Measurements from ENCODE around the gene FBXW4. TPM values are rescaled to one million over a fixed set of nuclear protein-coding genes. Genes with fewer than 3 reads are reported as not detected.
A peak's percentile ranks its signal among the peaks of the same experiment; 100 is the strongest.

The FBXW4 gene
- total and polyA plus RNA-seq, 9 of the 15 experiments (the other 6 are each of a cell fraction or from before 2014, with no cell fraction given) = 1.0 to 10.6 (median 5.4) TPM

GRCh38 chr10:101569622-101570427 is 125.1 kb downstream of the FBXW4 start:
- WGBS (ENCODE audit: insufficient coverage, low coverage, missing lambda C conversion rate) = 10% methylated on average over 19 of the region's 56 CpGs
- DNase-seq (ENCODE audit: extremely low read depth in 1 of 4, low spot score in 3 of 4) = peak; percentile 77 to 88 (median 86)
- in situ Hi-C loops (cut with MboI) (loop anchor here (5.0 kb wide), 2 partner anchors 268 to 358 kb away; no protein-coding TSS in a partner anchor), intact Hi-C loops (cut with micrococcal nuclease) (loop anchor here (1.0 to 10.0 kb wide), 4 partner anchors 75 to 358 kb away; no protein-coding TSS in a partner anchor)
- Histone ChIP-seq H3K4me1 (replicated peaks in 1 of 2; ENCODE audit: control insufficient read depth in 2 of 2, insufficient read depth in 2 of 2, low read length in 2 of 2) (peaks cover 17 to 45% of the 10 kb centered on the region in 2 experiments; a peak in 4 of 5 replicates), H3K9me3 (replicated peaks; ENCODE audit: control insufficient read depth, insufficient read depth, low read depth, low read length) (no peaks in the 10 kb centered on the region; the same call in 1 of the 2 replicates), H3K4me2 (ENCODE audit: insufficient read depth, low read length) (peak overlapping the region; percentile 88), H3K9me1 (ENCODE audit: control insufficient read depth, insufficient read depth, low read length) (peaks cover 3% of the 10 kb centered on the region), H4K20me1 (replicated peaks; ENCODE audit: control insufficient read depth, insufficient read depth, low read length) (no peaks in the 10 kb centered on the region), H3K27ac (ENCODE audit: extremely low read depth, low read depth, low read length) (no peak overlapping the region; the same call in 2 of the 3 replicates), H3K27me3 (ENCODE audit: control insufficient read depth in 2 of 2, insufficient read depth in 2 of 2, low read length in 2 of 2) (no peaks in the 10 kb centered on the region), H3K79me2 (ENCODE audit: control insufficient read depth, insufficient read depth, low read length) (no peaks in the 10 kb centered on the region), H3K9ac (ENCODE audit: insufficient read depth in 1 of 2, low read depth in 2 of 2, low read length in 2 of 2) (peak overlapping the region; percentile 59 to 92), H3K4me3 (peak overlapping the region; percentile 54), H2AFZ (ENCODE audit: low read depth, low read length) (peak overlapping the region; percentile 90), H3K36me3 (ENCODE audit: control insufficient read depth, insufficient read depth, low read length) (no peaks in the 10 kb centered on the region)
- CTCF ChIA-PET (ENCODE audit: low intra/inter-chr PET ratio) = interaction anchor here (0.6 to 1.8 kb wide), 5 partner anchors 74 to 578 kb away, joined by 3 to 8 read pairs (median 4); no protein-coding TSS in a partner anchor
- POLR2A ChIA-PET = interaction anchor here (0.6 kb wide), 1 partner anchor 208 kb away, joined by 3 read pairs; no protein-coding TSS in a partner anchor
- BruUV-seq (replicated peaks) = no TSS peak
- no peak for FAIRE-seq
- ATAC-seq = peak; percentile 88
- TF ChIP-seq DEAF1 (CRISPR knock-in tag; IDR thresholded peaks at IDR 0.05) = peak; percentile 50; the same call in 1 of the 2 replicates
- no peak for TF ChIP-seq CBX8 (IDR thresholded peaks at IDR 0.05; ENCODE audit: borderline replicate concordance, extremely low read depth, low read depth, low read length, poor library complexity, severe bottlenecking)
- peak; percentile 76; the same call in 1 of the 2 replicates for TF ChIP-seq ZBTB7A (IDR thresholded peaks at IDR 0.05; ENCODE audit: borderline replicate concordance, control insufficient read depth, low read depth, low read length)
- no peak for TF ChIP-seq ZSCAN29 (IDR thresholded peaks at IDR 0.05)
- peak; percentile 89 for TF ChIP-seq ZBTB1 (CRISPR knock-in tag; IDR thresholded peaks at IDR 0.05; ENCODE audit: borderline replicate concordance, low read depth)
- TF ChIP-seq ZNF3 (CRISPR knock-in tag; IDR thresholded peaks at IDR 0.05) = no peak
- 0 out of 2 replicates have a peak, but pooled peaks have one; percentile 5 for TF ChIP-seq NFIC (IDR thresholded peaks at IDR 0.05)
- no peak for TF ChIP-seq BHLHE40 (IDR thresholded peaks at IDR 0.05; ENCODE audit: low read length)
- TF ChIP-seq MAZ (CRISPR knock-in tag; conservative IDR thresholded peaks at IDR 0.05 in 1 of 2, IDR thresholded peaks at IDR 0.05 in 1 of 2) = peak; percentile 74 to 80
- peak; percentile 64 to 69 for TF ChIP-seq RAD21 (CRISPR knock-in tag; conservative IDR thresholded peaks at IDR 0.05 in 1 of 2, IDR thresholded peaks at IDR 0.05 in 1 of 2)
- TF ChIP-seq VEZF1 (CRISPR knock-in tag; IDR thresholded peaks at IDR 0.05) = peak; percentile 73
- TF ChIP-seq ZNF347 (CRISPR knock-in tag; IDR thresholded peaks at IDR 0.05; ENCODE audit: low read depth) = no peak
- peak; percentile 60; the same call in 1 of the 2 replicates for TF ChIP-seq ETV5 (CRISPR knock-in tag; IDR thresholded peaks at IDR 0.05; ENCODE audit: low read depth)
- no peak for TF ChIP-seq RFX5 (IDR thresholded peaks at IDR 0.05; ENCODE audit: low read depth, low read length)
- 0 out of 2 replicates have a peak, but pooled peaks have one; percentile 50 for TF ChIP-seq SAFB (IDR thresholded peaks at IDR 0.05; ENCODE audit: borderline replicate concordance, low read depth, low read length)
- peak; percentile 38; the same call in 1 of the 2 replicates for TF ChIP-seq MYC (IDR thresholded peaks at IDR 0.05; ENCODE audit: low read depth, low read length)
- no peak for TF ChIP-seq MYC (CRISPR knock-in tag; IDR thresholded peaks at IDR 0.05; ENCODE audit: borderline replicate concordance, low read depth)

Data from K562 (cell line).